Activated effector memory CD4-positive, alpha-beta T cell treated with Interleukin-2 at 50 U/mL for 16 hours (primary cell): ENCODE measurements around the gene MEIS1.

Experiments used
- DNase-seq: peaks from one replicate; pipeline ENCODE4 v3.0.0-alpha.2; 2020

Gene MEIS1

DNA sequence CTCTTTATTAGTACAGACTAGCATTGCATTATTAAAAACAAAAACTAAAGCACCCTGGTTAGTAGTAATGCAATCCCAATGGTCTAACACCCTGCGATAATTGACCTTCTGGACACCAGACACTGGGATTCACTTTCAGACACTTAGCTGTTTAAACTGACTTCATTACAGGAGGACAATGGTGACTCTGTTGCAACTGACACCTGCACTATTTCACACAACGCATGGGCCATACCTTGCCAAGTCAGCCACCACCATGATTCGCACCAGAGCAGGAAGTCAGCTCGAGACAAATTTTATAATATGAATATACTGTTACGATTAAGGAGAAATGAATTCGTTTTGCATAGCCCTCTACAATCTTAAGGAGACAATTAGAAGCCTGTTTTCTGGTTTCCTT is 150.7 kb downstream of the MEIS1 start:
- DNase-seq: no peak

DNA sequence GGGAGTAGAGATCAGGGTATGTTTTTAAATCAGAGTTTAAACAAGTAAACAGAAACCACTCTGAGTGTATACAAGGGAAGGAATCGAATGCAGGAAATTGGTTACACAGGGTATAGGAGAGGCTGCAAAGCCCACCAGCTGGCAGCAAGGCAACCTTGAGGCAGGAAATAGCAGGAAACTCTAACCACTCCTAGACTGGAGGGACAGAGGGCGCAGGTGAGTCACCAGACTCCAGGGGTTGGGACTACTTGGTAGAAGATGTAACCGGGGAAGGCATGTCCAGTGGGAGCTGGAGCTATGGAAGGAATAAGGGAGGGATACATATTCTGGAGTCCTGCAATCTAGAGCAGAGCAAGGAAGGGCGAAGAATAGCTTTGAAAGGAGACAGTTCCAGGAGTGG is 152.3 kb downstream of the MEIS1 start:
- no peak for DNase-seq

DNA sequence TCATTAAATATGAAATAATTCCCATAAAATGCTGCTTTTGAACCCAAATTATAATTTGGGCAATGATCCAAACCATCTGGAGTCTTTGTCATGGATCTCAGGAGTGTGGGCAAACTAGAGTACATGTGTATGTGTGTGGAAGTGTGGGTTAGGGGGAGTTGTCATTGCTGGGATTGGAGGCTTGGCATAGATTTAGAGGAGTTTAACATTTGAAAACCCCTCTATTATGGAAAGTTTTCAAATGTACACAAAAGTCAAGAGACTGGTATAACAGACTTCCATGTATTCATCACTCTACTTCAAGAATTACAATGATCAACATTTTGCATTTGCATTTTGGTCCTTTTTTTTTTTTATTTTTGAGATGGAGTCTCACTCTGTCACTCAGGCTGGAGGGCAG is 159.1 kb downstream of the MEIS1 start:
- DNase-seq: no peak

DNA sequence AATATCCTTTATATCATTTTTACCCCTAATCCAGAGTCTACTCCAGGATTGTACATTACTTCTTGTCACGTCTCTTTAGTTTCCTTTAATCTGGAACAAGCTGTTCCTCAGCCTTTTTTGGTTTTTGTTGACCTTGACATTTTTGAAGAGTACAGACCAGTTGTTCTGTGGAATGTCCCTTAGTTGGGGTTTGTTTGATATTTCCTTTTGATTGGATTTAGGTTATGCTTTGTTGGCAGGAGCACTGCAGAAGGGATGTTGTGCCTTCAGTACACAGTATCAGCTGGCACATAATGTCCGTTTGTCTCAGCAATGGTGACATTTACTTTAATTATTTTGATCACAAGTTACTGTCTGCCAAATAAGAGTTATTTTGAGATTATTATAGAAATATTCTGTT is 160.6 kb downstream of the MEIS1 start:
- no peak for DNase-seq

DNA sequence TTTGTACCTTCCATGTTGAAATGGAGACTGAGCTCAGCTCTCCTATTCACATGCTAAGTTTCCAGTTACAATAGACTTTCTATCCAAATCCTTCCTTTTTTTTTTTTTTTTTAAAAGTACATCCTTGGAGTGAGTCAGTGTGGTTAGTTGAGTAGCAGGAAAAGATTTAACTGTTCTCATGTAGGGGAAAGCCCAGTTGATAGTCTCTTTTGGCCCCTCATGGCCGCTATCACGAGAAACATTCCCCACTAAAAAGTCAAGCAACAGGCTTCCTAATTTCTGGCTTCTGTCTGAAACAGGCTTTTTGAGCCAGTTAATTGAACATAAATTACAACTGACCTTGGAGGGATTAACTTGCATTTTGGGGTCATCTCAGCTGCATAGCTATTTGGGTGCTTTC is 161.3 kb downstream of the MEIS1 start:
- no peak for DNase-seq

DNA sequence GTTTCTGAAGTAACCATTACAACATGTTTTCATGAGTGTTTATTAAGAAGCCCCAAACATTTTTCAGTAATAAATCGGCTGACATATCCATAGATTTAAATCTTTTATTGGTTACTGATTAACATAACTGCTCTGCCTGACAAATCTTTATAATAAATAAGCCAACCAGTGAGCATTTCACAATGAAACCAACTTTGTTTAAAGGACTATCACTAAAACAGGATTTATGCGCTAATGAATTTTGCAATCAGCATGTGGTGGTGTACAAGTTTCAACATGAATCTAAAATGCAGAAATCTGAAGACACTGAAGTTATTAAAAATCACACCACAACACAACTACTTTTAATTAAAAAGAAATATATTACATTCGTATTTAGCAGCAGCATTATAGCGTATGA is 166.7 kb downstream of the MEIS1 start:
- DNase-seq: no peak

DNA sequence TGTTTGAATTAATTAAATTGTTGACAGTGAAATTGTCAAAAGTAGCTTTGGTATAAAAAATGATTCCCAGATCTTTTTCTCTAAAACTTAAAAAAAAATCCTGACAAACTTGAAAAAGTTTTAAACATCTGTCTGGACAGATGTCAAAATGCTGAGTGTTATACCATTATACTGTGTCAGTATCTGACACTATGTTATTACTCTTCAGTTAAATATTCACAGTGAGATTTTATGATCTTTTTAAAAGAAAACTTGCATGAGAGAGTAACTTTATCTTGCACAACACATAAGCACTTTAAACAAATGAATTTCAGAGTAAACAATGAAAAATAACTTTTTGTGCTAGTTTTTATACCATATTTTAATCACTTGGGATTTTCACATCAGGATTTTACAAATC is 167.4 kb downstream of the MEIS1 start:
- DNase-seq: no peak

DNA sequence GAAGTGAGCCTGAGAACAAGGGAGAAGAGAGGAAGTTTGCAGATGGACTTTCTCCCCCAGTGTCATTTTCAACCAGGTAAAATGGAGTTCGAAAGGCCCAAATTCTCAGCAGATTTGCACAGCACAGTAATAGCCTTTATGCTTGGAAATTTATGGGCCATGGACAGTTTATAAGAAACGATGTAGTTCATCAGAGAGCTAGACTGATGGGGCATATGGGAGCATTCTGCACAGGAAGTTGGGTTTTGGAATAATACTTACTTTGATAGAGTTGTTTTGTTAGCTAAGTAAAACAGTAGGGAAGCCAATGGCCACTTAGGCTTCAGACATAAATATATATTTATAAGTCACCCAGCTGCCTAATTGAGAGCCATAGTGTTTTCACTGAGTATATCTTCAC is 169.4 kb downstream of the MEIS1 start:
- no peak for DNase-seq

DNA sequence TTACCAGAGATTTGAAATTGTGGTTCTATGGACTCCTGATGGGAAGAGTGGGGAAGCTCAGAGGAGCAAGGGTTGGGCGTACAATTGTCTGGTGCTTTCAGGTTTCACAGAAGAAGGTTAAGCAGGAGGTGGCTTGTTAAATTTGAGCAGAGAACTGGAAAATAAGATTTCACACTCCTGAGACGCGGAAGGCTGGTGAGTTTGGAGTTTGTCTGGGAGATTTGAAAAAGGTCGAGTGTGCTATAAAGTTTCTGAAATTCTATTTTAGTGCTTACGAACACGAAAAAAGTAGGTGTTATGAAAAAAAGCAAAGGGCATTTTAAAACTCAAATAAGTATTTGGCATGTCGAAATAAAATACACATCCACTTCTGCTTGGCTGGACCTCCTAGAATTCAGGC is 170.1 kb downstream of the MEIS1 start:
- DNase-seq: no peak

DNA sequence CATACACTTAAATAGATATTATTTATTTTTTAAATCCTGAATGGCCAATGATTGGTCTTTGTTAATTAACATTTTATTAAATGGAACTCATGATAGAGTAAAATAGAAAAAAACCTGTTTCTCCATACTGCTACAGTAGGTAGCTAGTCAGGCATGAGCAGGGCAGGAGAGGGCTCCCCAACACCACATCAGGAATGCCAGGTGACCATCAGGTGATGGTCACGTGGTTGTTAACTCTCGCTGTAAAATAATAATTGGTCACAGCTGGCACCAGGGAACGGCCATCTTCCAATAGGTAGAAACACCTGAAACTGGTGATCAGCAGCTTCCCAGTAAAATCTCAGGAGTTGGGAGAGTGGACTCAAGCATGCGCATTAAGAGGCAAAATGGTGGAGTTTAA is 172.2 kb downstream of the MEIS1 start:
- DNase-seq: no peak
